Fibroblast of lung (primary cell): Measurements from ENCODE around the gene KLF17.

Experiments used
- CTCF ChIP-seq, 2 donors: IDR thresholded peaks in 1 of 2; conservative IDR thresholded peaks in 1 of 2; 1 replicate in 1 of 2; 2 replicates in 1 of 2; pipeline ENCODE4 v1.5.1; 2011 to 2012; ENCODE audit warnings: low read length in 2 of 2, control low read depth in 1 of 2, inconsistent platforms in 1 of 2, low read depth in 1 of 2, mild to moderate bottlenecking in 1 of 2
- EZH2 ChIP-seq: IDR thresholded peaks from 2 replicates; pipeline ENCODE4 v1.5.1; 2012; ENCODE audit warnings: low read length, control low read depth, mild to moderate bottlenecking; ENCODE audit errors: missing control alignments

DNA sequence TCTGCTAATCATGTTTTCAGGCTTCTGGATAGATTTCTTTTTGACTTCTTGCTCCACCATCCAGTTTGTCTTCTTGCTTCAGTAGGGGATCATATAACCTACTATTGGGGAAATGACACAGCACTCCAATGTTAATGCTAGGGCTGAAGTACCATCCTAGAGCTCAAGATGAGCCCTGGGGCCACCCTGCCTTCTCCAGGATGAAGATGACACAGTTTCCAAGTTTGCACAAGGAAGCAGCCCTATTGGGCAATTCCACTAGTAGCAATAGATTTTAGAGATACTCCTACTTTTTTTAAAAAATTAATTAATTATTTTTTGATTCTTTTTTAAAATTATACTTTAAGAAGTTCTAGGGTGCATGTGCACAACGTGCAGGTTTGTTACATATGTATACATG lies 34.1 kb downstream of the KLF17 start:
- TF ChIP-seq CTCF (conservative IDR thresholded peaks at IDR 0.05 in 1 of 2, IDR thresholded peaks at IDR 0.05 in 1 of 2; ENCODE audit: low read depth in 1 of 2, low read length in 2 of 2) (no peak), EZH2 (no peak)
